DMS79 treated with DMSO at 0.1 percent for 48 hours (cell line): ENCODE results near the gene DLG2.

Source experiments
- DNase-seq: peaks from one replicate; lab custom pipeline; 2025; lab: John Stamatoyannopoulos, UW

DLG2 gene

GRCh38 chr11:83990160-83990733, 1636.9 kb downstream of the DLG2 start:
- no peak for DNase-seq

- DNase-seq: no peak
Observed at GRCh38 chr11:83982825-83983224, 1644.3 kb downstream of the DLG2 start.

GRCh38 chr11:83979593-83979992, 1647.6 kb downstream of the DLG2 start:
- no peak for DNase-seq

- DNase-seq: no peak
Observed at GRCh38 chr11:83978942-83979341, 1648.2 kb downstream of the DLG2 start.

GRCh38 chr11:83976086-83976485, 1651.1 kb downstream of the DLG2 start:
- no peak for DNase-seq

GRCh38 chr11:83972536-83972935, 1654.6 kb downstream of the DLG2 start:
- DNase-seq: no peak

GRCh38 chr11:83971063-83971462, 1656.1 kb downstream of the DLG2 start:
- no peak for DNase-seq

GRCh38 chr11:83970061-83970671, 1657.0 kb downstream of the DLG2 start:
- DNase-seq: no peak

- no peak for DNase-seq
Observed at GRCh38 chr11:83957038-83957900, 1669.9 kb downstream of the DLG2 start.

- DNase-seq: no peak
Observed at GRCh38 chr11:83956119-83956697, 1670.9 kb downstream of the DLG2 start.

GRCh38 chr11:83954780-83955179, 1672.4 kb downstream of the DLG2 start:
- DNase-seq: no peak

GRCh38 chr11:83951521-83951920, 1675.6 kb downstream of the DLG2 start:
- DNase-seq: no peak

- no peak for DNase-seq
Observed at GRCh38 chr11:83948200-83948599, 1678.9 kb downstream of the DLG2 start.

GRCh38 chr11:83945976-83946375, 1681.2 kb downstream of the DLG2 start:
- DNase-seq: no peak

GRCh38 chr11:83941050-83941449, 1686.1 kb downstream of the DLG2 start:
- DNase-seq: no peak

GRCh38 chr11:83938148-83938547, 1689.0 kb downstream of the DLG2 start:
- DNase-seq: no peak

- DNase-seq: no peak
Observed at GRCh38 chr11:83933008-83933407, 1694.1 kb downstream of the DLG2 start.

GRCh38 chr11:83927422-83927821, 1699.7 kb downstream of the DLG2 start:
- DNase-seq: no peak

GRCh38 chr11:83924795-83925542, 1702.2 kb downstream of the DLG2 start:
- DNase-seq: no peak

GRCh38 chr11:83923961-83924360, 1703.2 kb downstream of the DLG2 start:
- DNase-seq: no peak

- DNase-seq: no peak
Observed at GRCh38 chr11:83922953-83923352, 1704.2 kb downstream of the DLG2 start.

- DNase-seq: no peak
Observed at GRCh38 chr11:83922318-83922717, 1704.8 kb downstream of the DLG2 start.
